Endometrial microvascular endothelial cells (primary cell): ENCODE data around the gene PKHD1. TPM values are rescaled to one million over a fixed set of nuclear protein-coding genes. Genes with fewer than 3 reads are reported as not detected.
"Not testable (repeated sequence)": the region's sequence is repeated elsewhere in the genome, so short reads cannot be mapped to it uniquely, and the experiment has no call there.

Experiments
- in situ Hi-C: cut with HindIII; loops from 2 replicates; pipeline ENCODE4 v1.10.0; 2017; ENCODE audit warnings: low sequenced_read_pairs, low pct_unique_long_range_greater_than_20kb; ENCODE audit errors: inconsistent ontology term
- total RNA-seq: library from RNA; depleted of rRNA; stranded (reverse); fragments of >200 nt; gene quantifications from one replicate; pipeline ENCODE4 v1.2.3, GENCODE V29; 2015; ENCODE audit errors: inconsistent ontology term

The PKHD1 gene
- total RNA-seq, 1 donor from 2014 or later, result not detected

GRCh38 chr6:51960419-51960818 lies 127.0 kb downstream of the PKHD1 start:
- in situ Hi-C loops, result no loop called here

GRCh38 chr6:51959744-51960383 lies 127.5 kb downstream of the PKHD1 start:
- in situ Hi-C loops, result no loop called here

- in situ Hi-C loops, result no loop called here
These were observed 132.7 kb downstream of the PKHD1 start for GRCh38 chr6:51954681-51955080.

- in situ Hi-C loops, result no loop called here
These were observed 134.2 kb downstream of the PKHD1 start for GRCh38 chr6:51953246-51953645.

DNA sequence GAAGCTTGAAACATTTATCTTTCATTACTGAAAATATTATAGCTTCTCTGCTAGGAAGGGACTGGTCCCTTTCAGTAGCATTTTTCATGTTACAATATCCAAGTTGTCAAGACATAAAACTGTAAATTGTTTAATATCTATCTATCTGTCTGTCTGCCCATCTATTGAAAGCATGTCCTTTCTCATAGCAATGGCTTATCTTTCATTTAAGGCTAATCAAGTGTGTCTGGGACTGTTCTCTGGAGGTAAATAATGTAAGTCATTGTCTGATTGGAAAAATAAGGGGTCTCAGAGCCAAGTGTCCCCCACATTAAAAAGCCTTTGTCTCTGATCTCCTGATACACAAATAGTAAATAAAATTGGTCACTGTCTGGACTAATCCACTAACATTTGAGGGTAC lies 135.5 kb downstream of the PKHD1 start:
- in situ Hi-C loops, result no loop called here

DNA sequence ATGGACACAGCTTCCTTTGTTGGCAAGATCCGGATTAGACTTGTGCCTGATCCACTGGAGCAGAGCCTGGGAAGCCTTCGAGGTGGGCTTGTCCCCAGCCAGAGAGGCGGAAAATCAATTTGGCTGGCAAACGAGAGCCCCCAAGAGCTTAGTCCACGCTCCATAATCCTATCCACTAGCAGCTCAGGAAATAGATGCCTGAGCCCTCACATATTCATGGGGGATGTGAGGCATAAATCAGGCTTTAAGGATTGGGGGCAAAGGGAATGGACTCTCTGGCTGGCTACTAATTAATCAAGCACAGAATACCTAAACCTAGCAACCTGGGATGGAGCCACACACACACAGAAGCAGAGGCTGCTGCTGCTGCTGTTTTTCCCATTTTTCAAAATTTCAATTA lies 137.9 kb downstream of the PKHD1 start:
- in situ Hi-C loops, result no loop called here

DNA sequence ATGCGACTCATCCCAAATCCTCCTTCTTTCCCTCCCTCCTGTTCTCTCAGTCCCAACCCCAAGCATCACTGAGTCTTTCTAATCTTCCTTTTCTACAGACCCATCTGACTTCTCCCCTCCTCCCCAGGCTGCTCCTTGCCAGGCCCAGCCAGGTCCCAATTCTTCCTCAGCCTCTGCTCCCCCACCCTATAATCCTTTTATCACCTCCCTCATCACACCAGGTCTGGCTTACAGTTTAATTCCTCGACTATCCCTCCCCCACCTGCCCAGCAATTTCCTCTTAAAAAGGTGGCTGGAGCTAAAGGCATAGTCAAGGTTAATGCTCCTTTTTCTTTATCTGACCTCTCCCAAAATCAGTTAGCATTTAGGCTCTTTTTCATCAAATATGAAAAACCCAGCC lies 147.7 kb downstream of the PKHD1 start:
- in situ Hi-C loops, result not testable (repeated sequence)

GRCh38 chr6:51936531-51937290 lies 150.7 kb downstream of the PKHD1 start:
- in situ Hi-C loops, result no loop called here

GRCh38 chr6:51934098-51934497 lies 153.3 kb downstream of the PKHD1 start:
- in situ Hi-C loops, result no loop called here

DNA sequence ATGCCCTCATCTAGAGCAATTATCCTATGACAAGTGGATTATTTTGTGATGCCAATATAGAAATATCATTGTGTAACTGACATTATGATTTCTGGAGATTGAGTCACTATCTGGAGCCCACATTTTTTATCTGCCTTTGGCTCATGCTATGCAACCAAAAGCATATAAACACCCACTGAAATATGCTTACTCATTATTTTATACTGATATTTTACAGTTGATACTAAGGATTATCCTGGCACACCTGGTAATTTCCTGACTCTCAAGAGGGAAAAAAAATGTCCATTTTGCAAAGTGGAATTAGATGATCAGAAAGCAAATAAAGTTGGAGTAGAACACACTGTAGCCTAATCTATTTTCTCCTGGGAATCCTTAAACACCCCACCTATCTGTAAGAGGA lies 154.5 kb downstream of the PKHD1 start:
- in situ Hi-C loops, result no loop called here

GRCh38 chr6:51930602-51931001 lies 156.8 kb downstream of the PKHD1 start:
- in situ Hi-C loops, result no loop called here

- in situ Hi-C loops, result no loop called here
These were observed 157.4 kb downstream of the PKHD1 start for GRCh38 chr6:51929934-51930574.

- in situ Hi-C loops, result no loop called here
These were observed 159.1 kb downstream of the PKHD1 start for GRCh38 chr6:51928320-51928719.

DNA sequence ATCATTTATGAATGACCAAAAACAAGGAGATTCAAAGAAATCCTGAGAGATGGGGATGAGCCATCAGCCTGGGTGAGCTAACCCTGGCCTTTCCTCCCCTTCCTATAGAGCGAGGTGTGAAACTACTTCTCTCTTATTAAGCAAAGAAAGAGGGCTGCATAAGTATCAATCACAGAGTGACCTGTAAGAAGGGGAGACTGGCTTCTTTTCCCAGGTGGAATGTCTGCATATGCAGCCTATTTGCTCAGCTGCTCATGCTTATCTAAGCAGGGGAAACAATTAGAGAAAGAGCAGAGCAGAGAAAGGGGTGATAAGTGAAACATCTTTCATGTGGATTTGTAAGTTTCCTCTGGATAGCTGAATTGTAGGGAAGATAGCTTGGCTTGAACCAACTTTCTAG lies 160.0 kb downstream of the PKHD1 start:
- in situ Hi-C loops, result no loop called here

- in situ Hi-C loops, result no loop called here
These were observed 161.3 kb downstream of the PKHD1 start for GRCh38 chr6:51926125-51926524.

GRCh38 chr6:51922479-51922878 lies 164.9 kb downstream of the PKHD1 start:
- in situ Hi-C loops, result not testable (repeated sequence)

DNA sequence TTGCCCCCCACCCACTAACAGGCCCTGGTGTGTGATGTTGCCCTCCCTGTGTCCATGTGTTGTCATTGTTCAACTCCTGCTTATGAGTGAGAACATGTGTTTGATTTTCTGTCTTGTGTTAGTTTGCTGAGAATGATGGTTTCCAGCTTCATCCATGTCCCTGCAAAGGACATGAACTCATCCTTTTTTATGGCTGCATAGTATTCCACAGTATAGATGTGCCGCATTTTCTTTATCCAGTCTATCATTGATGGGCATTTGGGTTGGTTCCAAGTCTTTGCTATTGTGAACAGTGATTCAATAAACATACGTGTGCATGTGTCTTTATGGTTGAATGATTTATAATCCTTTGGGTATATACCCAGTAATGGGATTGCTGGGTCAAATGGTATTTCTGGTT lies 169.1 kb downstream of the PKHD1 start:
- in situ Hi-C loops, result not testable (repeated sequence)

DNA sequence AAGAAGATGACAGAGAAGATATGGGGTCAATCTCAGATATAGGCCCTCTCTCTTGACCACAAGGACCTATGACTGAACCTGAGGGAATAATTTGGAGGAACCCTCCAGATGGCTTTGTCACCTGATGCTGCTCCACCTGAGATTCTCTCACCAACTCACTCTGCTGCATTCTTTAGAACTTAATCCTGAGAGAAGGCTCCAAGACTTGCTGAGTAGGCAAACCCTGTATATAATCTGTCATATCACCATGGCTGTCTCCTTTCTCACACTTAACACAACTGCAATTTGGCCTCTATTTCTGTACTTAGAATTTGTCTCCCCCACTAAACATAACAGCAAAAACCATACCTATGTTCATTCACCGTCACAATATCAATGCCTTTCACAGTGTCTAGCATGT lies 172.3 kb downstream of the PKHD1 start:
- in situ Hi-C loops, result no loop called here

- in situ Hi-C loops, result no loop called here
These were observed 174.1 kb downstream of the PKHD1 start for GRCh38 chr6:51913265-51913664.

GRCh38 chr6:51910851-51911250 lies 176.6 kb downstream of the PKHD1 start:
- in situ Hi-C loops, result no loop called here
